22Rv1 (cell line): ENCODE measurements around the gene AGXT2.

Experiments
- CTCF ChIP-seq: fragments of 450-650 bp; IDR thresholded peaks from 2 replicates; pipeline ENCODE4 v1.5.1; 2017; ENCODE audit warnings: mild to moderate bottlenecking
- ZFX ChIP-seq: fragments of 450-650 bp; IDR thresholded peaks from 2 replicates; pipeline ENCODE4 v1.6.1; 2017; ENCODE audit warnings: antibody characterized with exemption, borderline replicate concordance

- TF ChIP-seq CTCF, result no peak
- no peak for TF ChIP-seq ZFX
Measured at GRCh38 chr5:35087991-35088390, 40.2 kb upstream of the AGXT2 start.
